Natural killer cell (primary cell): Measurements from ENCODE around the gene WDR47. TPM values are rescaled to one million over a fixed set of nuclear protein-coding genes. Genes with fewer than 3 reads are reported as not detected.
"Not testable (repeated sequence)": the region's sequence is repeated elsewhere in the genome, so short reads cannot be mapped to it uniquely, and the experiment has no call there.

ENCODE experiments used
- ATAC-seq, 3 donors: fragments of 150-1000 bp in 2 of 3; fragments of 200-7000 bp in 1 of 3; cut with Tn5 transposase; 1 replicate in 1 of 3; 2 replicates in 2 of 3; pipeline ENCODE4 v1.10.0; 2021; ENCODE audit warnings: mild to moderate bottlenecking in 2 of 3, moderate library complexity in 2 of 3
- DNase-seq, 2 donors: peaks; one replicate each; pipeline versions ENCODE4 v3.0.0 to v3.0.0-alpha.2; 2013 to 2021; ENCODE audit warnings: mixed read lengths in 1 of 2
- H3K27ac ChIP-seq: one replicate; pipeline ENCODE4 v1.5.1; 2013; ENCODE audit warnings: mild to moderate bottlenecking, low read length
- H3K27me3 ChIP-seq: one replicate; pipeline ENCODE4 v1.6.1; 2013; ENCODE audit warnings: low read length; ENCODE audit not compliant: control insufficient read depth, insufficient read depth
- H3K36me3 ChIP-seq: one replicate; pipeline ENCODE4 v1.6.1; 2013; ENCODE audit warnings: low read length; ENCODE audit not compliant: control insufficient read depth, insufficient read depth
- H3K4me1 ChIP-seq: one replicate; pipeline ENCODE4 v1.6.1; 2013; ENCODE audit warnings: low read length; ENCODE audit not compliant: control insufficient read depth, insufficient read depth
- H3K4me3 ChIP-seq: one replicate; pipeline ENCODE4 v1.5.1; 2013; ENCODE audit warnings: low read length
- H3K9me3 ChIP-seq: one replicate; pipeline ENCODE4 v1.6.1; 2013; ENCODE audit warnings: low read length; ENCODE audit not compliant: control insufficient read depth, insufficient read depth
- H3K27ac Mint-ChIP-seq, 2 donors: one replicate each; pipeline ENCODE4 v1.8.0; 2022; ENCODE audit warnings: mild to moderate bottlenecking in 2 of 2, mixed read lengths in 2 of 2, moderate library complexity in 1 of 2
- H3K27me3 Mint-ChIP-seq, 2 donors: one replicate each; pipeline ENCODE4 v1.8.0; 2022; ENCODE audit warnings: low read depth in 2 of 2, mixed read lengths in 2 of 2
- H3K36me3 Mint-ChIP-seq: one replicate; pipeline ENCODE4 v1.8.0; 2022; ENCODE audit warnings: mixed read lengths
- H3K4me1 Mint-ChIP-seq, 2 donors: one replicate each; pipeline ENCODE4 v1.8.0; 2022; ENCODE audit warnings: mixed read lengths in 2 of 2
- H3K4me3 Mint-ChIP-seq: one replicate; pipeline ENCODE4 v1.8.0; 2022; ENCODE audit warnings: mild to moderate bottlenecking, moderate library complexity, mixed read lengths
- H3K9me3 Mint-ChIP-seq, 2 donors: one replicate each; pipeline ENCODE4 v1.8.0; 2022; ENCODE audit warnings: mixed read lengths in 2 of 2
- CTCF ChIP-seq: fragments of 200-600 bp; IDR thresholded peaks from one replicate; pipeline ENCODE4 v1.8.0; 2022; ENCODE audit warnings: antibody characterized with exemption
- WGBS: methylation state at CpG from one replicate; pipeline ENCODE4 v1.1.7; 2013; ENCODE audit warnings: missing lambda C conversion rate; ENCODE audit not compliant: insufficient coverage; 5-methylcytosine and 5-hydroxymethylcytosine counted together
- intact Hi-C: fragments of 100-400 bp; cut with micrococcal nuclease; formaldehyde crosslinking; loops from one replicate; pipeline ENCODE4 v1.14.2; 2022
- total RNA-seq, 4 donors: library from RNA; stranded (reverse); fragments of 120-200 nt in 1 of 4; gene quantifications; one replicate each; pipeline versions ENCODE4 v1.2.3 to v1.2.4, GENCODE V29; 2013 to 2022

The WDR47 gene
- total RNA-seq, 3 donors from 2014 or later (not counting 1 experiment from before 2014, with no cell fraction given) = 15.7 to 21.3 (median 17.2) TPM

- 100% methylated on average over 1 of the region's 1 CpG for WGBS
- intact Hi-C loops = no loop called here
- H3K4me1 ChIP-seq = no peaks in the 10 kb centered on the region
- no peaks in the 10 kb centered on the region for H3K27me3 ChIP-seq
- H3K27me3 Mint-ChIP-seq = no peaks in the 10 kb centered on the region
- no peak overlapping the region for H3K27ac Mint-ChIP-seq
- H3K9me3 ChIP-seq = peaks cover 2% of the 10 kb centered on the region
- DNase-seq (no peak), ATAC-seq (no peak)
- H3K4me1 Mint-ChIP-seq = no peaks in the 10 kb centered on the region
- H3K27ac ChIP-seq = no peak overlapping the region
- peaks cover 15% of the 10 kb centered on the region for H3K36me3 Mint-ChIP-seq
- TF ChIP-seq CTCF = no peak
- no peak overlapping the region for H3K4me3 Mint-ChIP-seq
- peaks cover 21% of the 10 kb centered on the region for H3K36me3 ChIP-seq
- H3K9me3 Mint-ChIP-seq = no peaks in the 10 kb centered on the region
- H3K4me3 ChIP-seq = no peak overlapping the region
These were observed 24.8 kb downstream of the WDR47 start for GRCh38 chr1:109017134-109017533.

GRCh38 chr1:109011335-109011734, 30.6 kb downstream of the WDR47 start:
- TF ChIP-seq CTCF = no peak
- no peak overlapping the region for H3K27ac ChIP-seq
- Mint-ChIP-seq H3K4me3 (no peak overlapping the region), H3K36me3 (peaks cover 5% of the 10 kb centered on the region), H3K27me3 (no peaks in the 10 kb centered on the region), H3K9me3 (no peaks in the 10 kb centered on the region), H3K4me1 (no peaks in the 10 kb centered on the region), H3K27ac (no peak overlapping the region)
- no peaks in the 10 kb centered on the region for H3K9me3 ChIP-seq
- ATAC-seq (no peak), DNase-seq (no peak)
- peaks cover 18% of the 10 kb centered on the region for H3K36me3 ChIP-seq
- intact Hi-C loops = no loop called here
- no peaks in the 10 kb centered on the region for H3K4me1 ChIP-seq
- 94% methylated on average over 7 of the region's 7 CpGs for WGBS
- no peak overlapping the region for H3K4me3 ChIP-seq
- H3K27me3 ChIP-seq = no peaks in the 10 kb centered on the region

- H3K27ac ChIP-seq, H3K27ac Mint-ChIP-seq, DNase-seq, H3K9me3 Mint-ChIP-seq, intact Hi-C loops, H3K27me3 ChIP-seq, H3K27me3 Mint-ChIP-seq, H3K4me3 Mint-ChIP-seq, H3K4me1 ChIP-seq, H3K4me3 ChIP-seq, ATAC-seq, H3K4me1 Mint-ChIP-seq, H3K9me3 ChIP-seq: not testable (repeated sequence)
- H3K36me3 ChIP-seq = peaks cover 27% of the 10 kb centered on the region
- peaks cover 21% of the 10 kb centered on the region for H3K36me3 Mint-ChIP-seq
- 97% methylated on average over 3 of the region's 3 CpGs for WGBS
These were observed 45.3 kb downstream of the WDR47 start for GRCh38 chr1:108996622-108997021.

- no peak overlapping the region for H3K4me3 ChIP-seq
- WGBS = over 99% methylated on average over 4 of the region's 4 CpGs
- DNase-seq (no peak), ATAC-seq (no peak)
- H3K27me3 ChIP-seq = no peaks in the 10 kb centered on the region
- H3K27me3 Mint-ChIP-seq = no peaks in the 10 kb centered on the region
- H3K27ac Mint-ChIP-seq = no peak overlapping the region
- H3K4me1 Mint-ChIP-seq = no peaks in the 10 kb centered on the region
- H3K27ac ChIP-seq = no peak overlapping the region
- intact Hi-C loops = no loop called here
- H3K4me1 ChIP-seq = no peaks in the 10 kb centered on the region
- H3K36me3 Mint-ChIP-seq = no peaks in the 10 kb centered on the region
- no peak for TF ChIP-seq CTCF
- H3K36me3 ChIP-seq = peaks cover 17% of the 10 kb centered on the region
- no peaks in the 10 kb centered on the region for H3K9me3 ChIP-seq
- H3K9me3 Mint-ChIP-seq = no peaks in the 10 kb centered on the region
- H3K4me3 Mint-ChIP-seq = no peak overlapping the region
These were observed 58.8 kb downstream of the WDR47 start for GRCh38 chr1:108983114-108983513.
